SK-N-SH treated with all-trans-retinoic acid at 6 μM for 48 hours (cell line): Measurements from ENCODE around the gene DPYD.

ENCODE experiments used
- ATAC-seq: fragments of 200-7000 bp; cut with Tn5 transposase; 3 replicates; pipeline ENCODE4 v1.9.1; 2020; ENCODE audit warnings: mild to moderate bottlenecking, moderate library complexity
- ARNTL ChIP-seq: fragments of 450-650 bp; formaldehyde crosslinking; IDR thresholded peaks from 2 replicates; pipeline ENCODE4 v1.5.0; 2020; ENCODE audit warnings: low read depth, mild to moderate bottlenecking, moderate library complexity, borderline replicate concordance
- BACH2 ChIP-seq: fragments of 250-450 bp; sonication (Bioruptor Pico); IDR thresholded peaks from 2 replicates; pipeline ENCODE4 v1.9.0; 2021; ENCODE audit warnings: mild to moderate bottlenecking, borderline replicate concordance
- CREB5 ChIP-seq: fragments of 250-450 bp; sonication (Bioruptor Pico); IDR thresholded peaks from 2 replicates; pipeline ENCODE4 v1.5.1; 2020; ENCODE audit warnings: low read depth, mild to moderate bottlenecking, moderate library complexity
- CSDC2 ChIP-seq: fragments of 250-450 bp; sonication (Bioruptor Pico); IDR thresholded peaks from 2 replicates; pipeline ENCODE4 v1.5.0; 2020; ENCODE audit warnings: mild to moderate bottlenecking, moderate library complexity
- CSRNP3 ChIP-seq: fragments of 250-450 bp; sonication (Bioruptor Pico); IDR thresholded peaks from 2 replicates; pipeline ENCODE4 v1.5.1; 2021; ENCODE audit warnings: mild to moderate bottlenecking, moderate library complexity
- ESRRG ChIP-seq: fragments of 250-450 bp; sonication (Bioruptor Pico); IDR thresholded peaks from 2 replicates; pipeline ENCODE4 v1.6.1; 2021; ENCODE audit warnings: mild to moderate bottlenecking
- GLIS3 ChIP-seq: fragments of 250-450 bp; sonication (Bioruptor Pico); IDR thresholded peaks from 2 replicates; pipeline ENCODE4 v1.5.0; 2020; ENCODE audit warnings: mild to moderate bottlenecking, moderate library complexity
- ISL1 ChIP-seq: fragments of 250-450 bp; sonication (Bioruptor Pico); IDR thresholded peaks from 2 replicates; pipeline ENCODE4 v2.1.2; 2022; ENCODE audit warnings: mild to moderate bottlenecking, moderate library complexity
- OSR1 ChIP-seq: fragments of 250-450 bp; sonication (Bioruptor Pico); IDR thresholded peaks from 2 replicates; pipeline ENCODE4 v1.8.0; 2022; ENCODE audit warnings: moderate library complexity, mild to moderate bottlenecking, inconsistent platforms
- PATZ1 ChIP-seq: fragments of 250-450 bp; sonication (Bioruptor Pico); IDR thresholded peaks from 2 replicates; pipeline ENCODE4 v1.8.0; 2020; ENCODE audit warnings: mild to moderate bottlenecking, moderate library complexity, borderline replicate concordance
- POU6F1 ChIP-seq: fragments of 250-450 bp; sonication (Bioruptor Pico); IDR thresholded peaks from 2 replicates; pipeline ENCODE4 v1.8.0; 2021; ENCODE audit warnings: low read depth, mild to moderate bottlenecking, moderate library complexity, borderline replicate concordance
- PPARA ChIP-seq: fragments of 250-450 bp; sonication (Bioruptor Pico); IDR thresholded peaks from 2 replicates; pipeline ENCODE4 v1.5.0; 2020; ENCODE audit warnings: mild to moderate bottlenecking, borderline replicate concordance
- RARB ChIP-seq: fragments of 250-450 bp; sonication (Bioruptor Pico); IDR thresholded peaks from 2 replicates; pipeline ENCODE4 v1.8.0; 2021; ENCODE audit warnings: mild to moderate bottlenecking, moderate library complexity
- SNAI2 ChIP-seq: fragments of 250-450 bp; sonication (Bioruptor Pico); IDR thresholded peaks from 2 replicates; pipeline ENCODE4 v1.5.0; 2020; ENCODE audit warnings: mild to moderate bottlenecking, moderate library complexity
- TCF4 ChIP-seq: fragments of 250-450 bp; sonication (Bioruptor Pico); IDR thresholded peaks from 2 replicates; pipeline ENCODE4 v1.8.0; 2021; ENCODE audit warnings: mild to moderate bottlenecking, moderate library complexity, borderline replicate concordance
- TOX ChIP-seq: fragments of 250-450 bp; sonication (Bioruptor Pico); IDR thresholded peaks from 2 replicates; pipeline ENCODE4 v1.8.0; 2021; ENCODE audit warnings: mild to moderate bottlenecking, moderate library complexity, borderline replicate concordance
- TSHZ2 ChIP-seq: fragments of 250-450 bp; sonication (Bioruptor Pico); IDR thresholded peaks from 2 replicates; pipeline ENCODE4 v1.5.0; 2020; ENCODE audit warnings: mild to moderate bottlenecking, moderate library complexity
- ZC3H10 ChIP-seq: fragments of 250-450 bp; sonication (Bioruptor Pico); IDR thresholded peaks from 2 replicates; pipeline ENCODE4 v1.5.1; 2021; ENCODE audit warnings: mild to moderate bottlenecking, moderate library complexity
- ZFP3 ChIP-seq: fragments of 250-450 bp; sonication (Bioruptor Pico); IDR thresholded peaks from 2 replicates; pipeline ENCODE4 v1.5.0; 2020; ENCODE audit warnings: mild to moderate bottlenecking, moderate library complexity
- ZFP30 ChIP-seq: fragments of 450-650 bp; formaldehyde crosslinking; IDR thresholded peaks from 2 replicates; pipeline ENCODE4 v1.5.0; 2022; ENCODE audit warnings: mild to moderate bottlenecking, moderate library complexity
- ZNF565 ChIP-seq: fragments of 450-650 bp; formaldehyde crosslinking; conservative IDR thresholded peaks from 2 replicates; pipeline ENCODE4 v1.5.0; 2020; ENCODE audit warnings: low read depth, mild to moderate bottlenecking, moderate library complexity
- ZNF70 ChIP-seq: fragments of 450-650 bp; formaldehyde crosslinking; IDR thresholded peaks from 2 replicates; pipeline ENCODE4 v1.5.0; 2020; ENCODE audit warnings: mild to moderate bottlenecking, moderate library complexity
- ZNF8 ChIP-seq: fragments of 450-650 bp; formaldehyde crosslinking; IDR thresholded peaks from 2 replicates; pipeline ENCODE4 v1.5.0; 2020; ENCODE audit warnings: mild to moderate bottlenecking, moderate library complexity

DPYD gene

GRCh38 chr1:97163591-97164275 is 757.1 kb downstream of the DPYD start:
- no peak for TF ChIP-seq ISL1 (CRISPR knock-in tag)
- TF ChIP-seq ZC3H10 (CRISPR knock-in tag): no peak
- no peak for TF ChIP-seq TOX (CRISPR knock-in tag)
- TF ChIP-seq, all 23 proteins: peak for 0
- ATAC-seq: no peak

GRCh38 chr1:97160818-97161217 is 760.0 kb downstream of the DPYD start:
- no peak for TF ChIP-seq ZFP30 (CRISPR knock-in tag)
- TF ChIP-seq, all 23 proteins: peak for 0
- no peak for ATAC-seq

- ATAC-seq: no peak
Measured at GRCh38 chr1:97159342-97159741, 761.5 kb downstream of the DPYD start.

GRCh38 chr1:97158691-97159096 is 762.1 kb downstream of the DPYD start:
- TF ChIP-seq BACH2 (CRISPR knock-in tag) (no peak), CSRNP3 (CRISPR knock-in tag) (no peak), ISL1 (CRISPR knock-in tag) (peak; percentile 70), POU6F1 (CRISPR knock-in tag) (no peak), ARNTL (CRISPR knock-in tag) (no peak), GLIS3 (CRISPR knock-in tag) (no peak), TCF4 (CRISPR knock-in tag) (peak; percentile 80), ZNF565 (CRISPR knock-in tag) (no peak), ZFP3 (CRISPR knock-in tag) (no peak), RARB (no peak), PPARA (no peak), ESRRG (CRISPR knock-in tag) (no peak), CSDC2 (CRISPR knock-in tag) (no peak), ZNF8 (CRISPR knock-in tag) (no peak), OSR1 (no peak), SNAI2 (CRISPR knock-in tag) (no peak), TSHZ2 (CRISPR knock-in tag) (peak; percentile 48), PATZ1 (CRISPR knock-in tag) (no peak), ZFP30 (CRISPR knock-in tag) (no peak), TOX (CRISPR knock-in tag) (no peak), CREB5 (CRISPR knock-in tag) (no peak), ZNF70 (CRISPR knock-in tag) (no peak)
- ATAC-seq: peak; percentile 87

More at GRCh38 chr1:97159342-97159741, 761.5 kb downstream of the DPYD start:
- TF ChIP-seq SNAI2 (CRISPR knock-in tag): no peak
